OCI-LY7 (cell line): Measurements from ENCODE around the gene MTCH2. TPM values are rescaled to one million over a fixed set of nuclear protein-coding genes. Genes with fewer than 3 reads are reported as not detected.

Experiments used
- BruUV-seq: library from RNA; stranded (reverse); fragments of 400-500 nt; replicated peaks from 2 replicates; lab custom pipeline; 2021; lab: Mats Ljungman, UMichigan
- CTCF ChIA-PET: fragments of 300-600 bp; sonication (Branson Sonifier 250); formaldehyde crosslinking; loops from one replicate; lab custom pipeline; 2022; ENCODE audit warnings: antibody characterized with exemption; ENCODE audit not compliant: unreplicated experiment; lab: Charles Lee
- POLR2A ChIA-PET: fragments of 300-600 bp; sonication (Branson Sonifier 250); formaldehyde crosslinking; loops from one replicate; lab custom pipeline; 2022; ENCODE audit warnings: antibody characterized with exemption; lab: Charles Lee
- DNase-seq: peaks from one replicate; pipeline ENCODE4 v3.0.0-alpha.2; 2015; ENCODE audit warnings: low spot score
- H2AFZ ChIP-seq: fragments of 200-600 bp; sonication (generic), shearing (Covaris generic); 2 replicates; pipeline ENCODE4 v1.6.1; 2014; ENCODE audit warnings: mild to moderate bottlenecking, antibody characterized with exemption, low read length, moderate library complexity
- H3K27ac ChIP-seq: fragments of 200-600 bp; sonication (generic); 2 replicates; pipeline ENCODE4 v1.5.1; 2014; ENCODE audit warnings: mixed run types, low read depth, mild to moderate bottlenecking, moderate library complexity, low read length, inconsistent platforms; ENCODE audit not compliant: poor library complexity, severe bottlenecking
- H3K36me3 ChIP-seq: fragments of 200-600 bp; sonication (generic); 2 replicates; pipeline ENCODE4 v1.6.1; 2014; ENCODE audit warnings: mild to moderate bottlenecking, antibody characterized with exemption, low read length, moderate library complexity, mixed read lengths; ENCODE audit not compliant: insufficient read depth
- H3K4me1 ChIP-seq: fragments of 200-600 bp; sonication (generic); 2 replicates; pipeline ENCODE4 v1.5.1; 2014; ENCODE audit warnings: mild to moderate bottlenecking, low read length; ENCODE audit not compliant: insufficient read depth, poor library complexity, severe bottlenecking
- H3K4me2 ChIP-seq: fragments of 200-600 bp; sonication (generic); 2 replicates; pipeline ENCODE4 v1.6.1; 2014; ENCODE audit warnings: mild to moderate bottlenecking, low read length
- H3K4me3 ChIP-seq: fragments of 200-600 bp; sonication (generic); 2 replicates; pipeline ENCODE4 v1.5.1; 2014; ENCODE audit warnings: mild to moderate bottlenecking, low read depth, low read length; ENCODE audit not compliant: poor library complexity, severe bottlenecking
- H3K79me2 ChIP-seq: fragments of 200-600 bp; sonication (generic); 2 replicates; pipeline ENCODE4 v1.6.1; 2016; ENCODE audit warnings: low read depth, mild to moderate bottlenecking, low read length, moderate library complexity, mixed read lengths; ENCODE audit not compliant: insufficient read depth
- H3K9me2 ChIP-seq: fragments of 200-600 bp; sonication (generic); 2 replicates; pipeline ENCODE4 v1.6.1; 2016; ENCODE audit warnings: mild to moderate bottlenecking, low read length, mixed read lengths; ENCODE audit not compliant: insufficient read depth
- H3K9me3 ChIP-seq: fragments of 200-600 bp; sonication (generic); 2 replicates; pipeline ENCODE4 v1.6.1; 2014; ENCODE audit warnings: mild to moderate bottlenecking, mixed run types, low read length, mixed read lengths
- H4K20me1 ChIP-seq: fragments of 200-600 bp; sonication (generic); 2 replicates; pipeline ENCODE4 v1.6.1; 2014; ENCODE audit warnings: mild to moderate bottlenecking, antibody characterized with exemption, low read length, moderate library complexity, mixed read lengths; ENCODE audit not compliant: insufficient read depth
- EZH2phosphoT487 ChIP-seq: fragments of 200-600 bp; sonication (generic); IDR thresholded peaks from 2 replicates; pipeline ENCODE4 v1.6.1; 2018; ENCODE audit warnings: low read depth, borderline replicate concordance, mild to moderate bottlenecking, mixed run types, antibody characterized with exemption, low read length, moderate library complexity, mixed read lengths
- intact Hi-C: fragments of 100-400 bp; cut with micrococcal nuclease; formaldehyde crosslinking; loops from one replicate; pipeline ENCODE4 v1.10.0; 2022; ENCODE audit not compliant: unreplicated experiment
- total RNA-seq, 2 experiments: library from RNA; depleted of rRNA in 1 of 2; stranded (reverse); fragments of >200 nt in 1 of 2; shearing (Covaris generic) in 1 of 2; gene quantifications; 2 replicates each; pipeline ENCODE4 v1.2.3, GENCODE V29; 2014 to 2022
- TF ChIP-seq, protein P1 (sequence below): fragments of 200-600 bp; sonication (generic); conservative IDR thresholded peaks from 2 replicates; pipeline ENCODE4 v1.5.1; 2014; ENCODE audit warnings: mild to moderate bottlenecking, antibody characterized with exemption, low read length, moderate library complexity, mixed read lengths

MTCH2 gene
- total RNA-seq, 2 experiments from 2014 or later: 64.8 to 119 TPM

DNA sequence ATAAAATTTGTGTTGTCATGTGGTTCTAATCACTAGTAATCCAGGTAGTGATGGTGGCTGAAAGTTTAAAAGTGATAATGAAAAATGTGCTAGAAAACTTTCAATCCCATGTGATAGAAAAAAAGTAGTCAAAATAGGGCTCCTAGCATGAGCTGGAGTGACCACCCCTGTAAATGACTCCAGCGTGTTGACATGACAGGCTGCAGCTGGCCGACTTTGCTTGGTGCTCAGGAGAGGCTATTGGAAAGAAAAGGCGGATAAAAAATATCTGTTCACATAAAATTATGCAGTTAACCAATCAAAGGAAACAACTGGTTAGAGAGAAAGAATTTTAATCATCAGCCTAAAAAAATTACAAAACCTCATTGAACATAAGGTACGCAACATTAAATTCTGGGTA, 16.9 kb upstream of the MTCH2 start:
- Histone ChIP-seq H3K4me2 (no peak overlapping the region), H3K9me2 (no peaks in the 10 kb centered on the region), H2AFZ (no peak overlapping the region), H3K9me3 (no peaks in the 10 kb centered on the region), H3K36me3 (no peaks in the 10 kb centered on the region), H3K27ac (no peak overlapping the region), H3K4me1 (no peaks in the 10 kb centered on the region), H3K79me2 (no peaks in the 10 kb centered on the region), H3K4me3 (no peak overlapping the region), H4K20me1 (no peaks in the 10 kb centered on the region)
- intact Hi-C loops: no loop called here
- CTCF ChIA-PET: no interaction called here
- TF ChIP-seq, protein P1, sequence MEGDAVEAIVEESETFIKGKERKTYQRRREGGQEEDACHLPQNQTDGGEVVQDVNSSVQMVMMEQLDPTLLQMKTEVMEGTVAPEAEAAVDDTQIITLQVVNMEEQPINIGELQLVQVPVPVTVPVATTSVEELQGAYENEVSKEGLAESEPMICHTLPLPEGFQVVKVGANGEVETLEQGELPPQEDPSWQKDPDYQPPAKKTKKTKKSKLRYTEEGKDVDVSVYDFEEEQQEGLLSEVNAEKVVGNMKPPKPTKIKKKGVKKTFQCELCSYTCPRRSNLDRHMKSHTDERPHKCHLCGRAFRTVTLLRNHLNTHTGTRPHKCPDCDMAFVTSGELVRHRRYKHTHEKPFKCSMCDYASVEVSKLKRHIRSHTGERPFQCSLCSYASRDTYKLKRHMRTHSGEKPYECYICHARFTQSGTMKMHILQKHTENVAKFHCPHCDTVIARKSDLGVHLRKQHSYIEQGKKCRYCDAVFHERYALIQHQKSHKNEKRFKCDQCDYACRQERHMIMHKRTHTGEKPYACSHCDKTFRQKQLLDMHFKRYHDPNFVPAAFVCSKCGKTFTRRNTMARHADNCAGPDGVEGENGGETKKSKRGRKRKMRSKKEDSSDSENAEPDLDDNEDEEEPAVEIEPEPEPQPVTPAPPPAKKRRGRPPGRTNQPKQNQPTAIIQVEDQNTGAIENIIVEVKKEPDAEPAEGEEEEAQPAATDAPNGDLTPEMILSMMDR: no peak
- TF ChIP-seq EZH2phosphoT487: no peak
- POLR2A ChIA-PET: no interaction called here
- DNase-seq: no peak
- BruUV-seq: no TSS peak

DNA sequence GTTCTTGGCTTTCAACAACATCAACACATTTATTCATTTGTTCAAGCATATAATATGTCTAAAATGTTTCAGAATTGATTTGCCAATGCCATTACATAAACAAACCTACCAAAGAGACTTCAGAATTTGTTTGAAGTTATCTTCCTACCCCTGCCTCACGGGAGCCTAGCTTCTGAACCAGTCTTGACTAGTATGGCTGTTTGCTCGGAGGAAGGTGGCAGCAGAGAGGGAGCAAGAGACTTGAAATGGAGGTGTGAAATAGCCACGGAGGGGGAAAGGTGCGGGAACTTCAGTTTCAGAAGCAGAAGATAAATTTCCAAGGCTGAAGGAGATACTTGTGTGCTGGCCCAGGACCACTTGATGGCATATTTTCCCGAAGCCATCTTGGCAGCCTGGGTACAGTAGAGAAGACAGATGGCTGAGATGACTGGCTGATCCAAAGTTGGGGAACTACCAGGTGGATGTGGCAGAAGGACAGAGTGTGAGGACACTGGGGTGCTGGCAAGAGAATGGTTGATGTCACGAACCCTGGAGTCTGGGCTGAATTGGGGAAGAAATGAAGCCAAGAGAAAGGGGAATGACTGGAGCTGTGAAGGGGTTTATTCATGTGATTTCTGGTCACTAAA, 14.0 kb upstream of the MTCH2 start:
- CTCF ChIA-PET: no interaction called here

More for the DNA sequence above, 14.0 kb upstream of the MTCH2 start:
- Histone ChIP-seq H4K20me1 (no peaks in the 10 kb centered on the region), H3K36me3 (no peaks in the 10 kb centered on the region), H3K27ac (no peak overlapping the region), H3K9me2 (no peaks in the 10 kb centered on the region), H3K9me3 (0 out of 2 replicates have a peak, but pooled peaks cover 12% of the 10 kb centered on the region), H3K4me2 (no peak overlapping the region), H3K4me3 (no peak overlapping the region), H2AFZ (no peak overlapping the region), H3K79me2 (no peaks in the 10 kb centered on the region), H3K4me1 (no peaks in the 10 kb centered on the region)
- intact Hi-C loops: no loop called here
- DNase-seq: no peak
- no TSS peak for BruUV-seq
- POLR2A ChIA-PET: interaction anchor here (0.5 to 2.0 kb wide), 3 partner anchors 8 to 516 kb away, joined by 3 to 5 read pairs (median 5); no protein-coding TSS in a partner anchor
- no peak for TF ChIP-seq EZH2phosphoT487
- TF ChIP-seq, protein P1: no peak
